NB4 (cell line): ENCODE results near the gene PTCD3.

Source experiments
- DNase-seq: peaks from one replicate; pipeline ENCODE4 v3.0.0; 2010; ENCODE audit warnings: low read depth
- H3K4me3 ChIP-seq: one replicate; pipeline ENCODE4 v1.5.1; 2011; ENCODE audit warnings: mild to moderate bottlenecking, low read depth, low read length, moderate library complexity
- CTCF ChIP-seq: IDR thresholded peaks from one replicate; pipeline ENCODE4 v1.5.1; 2012; ENCODE audit warnings: low read depth, low read length
- MAX ChIP-seq: IDR thresholded peaks from 2 replicates; pipeline ENCODE4 v1.6.1; 2011; ENCODE audit warnings: low read depth, low read length
- MYC ChIP-seq: IDR thresholded peaks from 2 replicates; pipeline ENCODE4 v1.6.1; 2011; ENCODE audit warnings: low read depth, low read length
- POLR2A ChIP-seq: IDR thresholded peaks from 2 replicates; pipeline ENCODE4 v1.6.1; 2011; ENCODE audit warnings: mild to moderate bottlenecking; ENCODE audit not compliant: insufficient read length; ENCODE audit errors: extremely low read depth

PTCD3 gene

GRCh38 chr2:86079981-86080911, 25.8 kb upstream of the PTCD3 start:
- no peak overlapping the region for H3K4me3 ChIP-seq
- no peak for TF ChIP-seq MYC
- no peak; the same call in 1 of the 2 replicates for TF ChIP-seq MAX
- TF ChIP-seq CTCF = peak; percentile 95
- TF ChIP-seq POLR2A = no peak

DNA sequence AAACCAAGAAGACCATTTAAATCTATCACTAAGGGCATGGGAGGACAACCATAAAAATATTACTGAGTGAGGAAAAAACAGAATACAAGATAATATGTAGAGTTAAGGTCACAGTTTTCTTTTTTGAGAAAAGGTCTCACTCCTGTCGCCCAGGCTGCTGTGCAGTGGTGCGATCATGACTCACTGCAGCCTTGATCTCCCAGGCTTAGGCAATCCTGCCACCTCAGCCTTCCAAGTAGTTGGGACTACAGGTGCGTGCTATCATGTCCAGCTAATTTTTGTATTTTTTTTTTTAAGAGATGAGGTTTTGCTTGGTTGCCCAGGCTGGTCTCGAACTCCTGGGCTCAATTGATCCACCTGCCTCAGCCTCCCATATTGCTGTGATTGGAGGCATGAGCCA, 24.3 kb upstream of the PTCD3 start:
- H3K4me3 ChIP-seq = no peak overlapping the region
- DNase-seq = no peak
- no peak for TF ChIP-seq MYC
- TF ChIP-seq MAX = no peak
- no peak for TF ChIP-seq POLR2A

More at GRCh38 chr2:86079981-86080911, 25.8 kb upstream of the PTCD3 start:
- DNase-seq = peak; percentile 83

DNA sequence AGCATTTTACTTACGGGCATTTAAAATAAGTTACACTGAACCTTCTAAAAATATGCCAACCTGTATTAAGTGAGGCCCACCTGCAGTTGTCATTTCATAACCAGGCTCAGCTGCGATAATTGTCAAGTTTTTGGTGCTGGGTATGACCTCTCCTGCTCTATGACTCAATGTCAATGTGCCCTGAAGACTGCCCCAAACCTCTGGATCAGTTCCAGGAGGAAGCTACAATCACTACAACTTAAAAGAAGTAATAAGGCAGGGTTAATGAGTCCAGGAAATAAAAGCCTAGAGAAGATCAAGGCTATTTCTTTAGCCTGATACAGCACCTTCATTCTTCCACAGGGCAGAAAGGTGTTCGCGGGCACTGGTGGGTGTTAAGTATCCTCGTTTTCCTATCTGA, 23.3 kb upstream of the PTCD3 start:
- TF ChIP-seq POLR2A (no peak), CTCF (no peak), MYC (no peak), MAX (no peak)
- no peak for DNase-seq
- no peak overlapping the region for H3K4me3 ChIP-seq

DNA sequence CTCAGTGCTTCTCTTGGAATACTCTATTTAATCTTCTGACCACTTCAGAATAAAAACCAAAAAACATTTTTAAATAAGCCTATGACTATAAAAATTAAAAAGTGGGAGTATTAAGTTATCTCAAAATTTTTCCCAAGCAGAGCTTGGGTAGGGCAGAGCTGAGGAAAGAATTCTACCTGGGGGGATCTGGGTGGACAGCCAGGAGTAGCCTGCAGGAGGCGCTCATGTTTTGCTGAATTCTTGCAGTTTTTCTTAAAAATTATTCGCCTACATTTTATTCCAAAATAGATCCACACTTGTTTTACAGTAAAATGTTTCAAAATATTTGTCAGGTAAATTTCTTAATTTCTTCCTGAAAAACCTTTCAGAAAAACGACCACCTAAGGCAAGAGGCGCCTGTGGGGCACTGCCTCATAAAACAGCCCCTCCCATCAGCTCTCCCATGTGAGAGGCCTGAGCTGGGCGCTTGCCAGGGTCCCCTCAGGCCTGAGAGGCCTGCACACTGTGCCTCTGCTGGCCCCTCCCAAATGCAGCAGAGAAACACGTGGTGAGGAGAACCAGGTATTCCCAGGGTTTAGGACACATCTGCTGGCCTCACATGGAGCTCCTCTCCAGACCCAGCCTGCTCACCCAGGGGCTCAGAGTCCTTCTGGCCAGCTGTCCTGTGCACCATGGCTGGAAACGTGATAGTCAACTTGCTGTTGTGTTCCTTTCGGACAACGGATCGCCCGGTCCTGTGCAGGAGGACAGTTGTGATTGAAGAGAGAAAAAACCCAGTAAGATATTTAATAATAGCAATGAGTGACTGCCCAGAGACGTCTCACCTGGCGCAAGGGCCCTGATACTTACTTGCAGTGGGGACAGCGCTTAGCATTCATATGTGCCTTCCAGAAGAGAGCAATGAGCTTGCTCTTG, 17.8 kb upstream of the PTCD3 start:
- peak; percentile 49 for TF ChIP-seq CTCF
- TF ChIP-seq MYC = no peak
- DNase-seq = no peak
- no peak overlapping the region for H3K4me3 ChIP-seq

DNA sequence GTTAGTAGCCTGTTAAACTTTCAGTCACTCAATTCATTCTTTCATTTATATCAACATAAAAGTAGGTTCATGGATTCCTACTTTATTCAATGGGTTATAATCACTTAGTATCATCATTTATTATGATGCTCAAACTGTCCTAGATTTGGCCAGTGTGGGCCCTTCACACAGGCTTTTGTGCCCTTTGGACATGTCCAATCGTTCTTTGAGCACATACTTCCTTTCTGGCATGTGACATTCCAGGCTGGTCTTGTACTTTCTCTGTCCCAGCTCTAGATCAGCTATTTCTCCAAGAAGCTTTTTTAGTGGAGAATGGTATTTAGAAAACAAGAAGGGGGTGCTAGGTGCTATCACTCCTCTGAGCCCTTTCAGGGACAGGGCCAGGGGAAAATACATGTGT, 11.8 kb upstream of the PTCD3 start:
- TF ChIP-seq POLR2A (no peak), MAX (no peak), MYC (no peak), CTCF (no peak)

More for the DNA sequence above, 11.8 kb upstream of the PTCD3 start:
- no peak overlapping the region for H3K4me3 ChIP-seq
- DNase-seq = no peak
